HepG2 (cell line): ENCODE data around the gene ASTN2. TPM values are rescaled to one million over a fixed set of nuclear protein-coding genes. Genes with fewer than 3 reads are reported as not detected.
A peak's percentile ranks its signal among the peaks of the same experiment; 100 is the strongest.

ENCODE experiments used
- BCL6 ChIP-seq: IDR thresholded peaks from 2 replicates; pipeline ENCODE4 v1.6.1; 2016; ENCODE audit warnings: missing genetic modification reagents, missing compliant biosample characterization
- EHMT2 ChIP-seq: fragments of 200-600 bp; sonication (generic); IDR thresholded peaks from 2 replicates; pipeline ENCODE4 v1.7.0; 2017; ENCODE audit warnings: antibody characterized with exemption, low read depth, low read length, borderline replicate concordance
- GMEB2 ChIP-seq: IDR thresholded peaks from 2 replicates; pipeline ENCODE4 v1.6.1; 2016; ENCODE audit warnings: missing biosample characterization, missing genetic modification reagents, low read depth
- HNF4A ChIP-seq: sonication (generic); formaldehyde crosslinking; IDR thresholded peaks from 2 replicates; pipeline ENCODE4 v1.4.0; 2020; ENCODE audit warnings: missing genetic modification reagents
- JUND ChIP-seq: sonication (generic); formaldehyde crosslinking; IDR thresholded peaks from 2 replicates; pipeline ENCODE4 v1.8.0; 2022; ENCODE audit warnings: mild to moderate bottlenecking, missing genetic modification reagents
- KMT2A ChIP-seq: sonication (generic); formaldehyde crosslinking; IDR thresholded peaks from 2 replicates; pipeline ENCODE4 v1.4.0; 2020; ENCODE audit warnings: missing genetic modification reagents
- MBD4 ChIP-seq: IDR thresholded peaks from 2 replicates; pipeline ENCODE4 v1.6.1; 2012; ENCODE audit warnings: low read length, inconsistent platforms, borderline replicate concordance
- NFE2L2 ChIP-seq: fragments of 150-350 bp; IDR thresholded peaks from 2 replicates; pipeline ENCODE4 v1.6.1; 2014; ENCODE audit warnings: low read length
- ONECUT2 ChIP-seq: sonication (generic); formaldehyde crosslinking; IDR thresholded peaks from 2 replicates; pipeline ENCODE4 v1.4.0; 2020; ENCODE audit warnings: missing genetic modification reagents
- PRDM10 ChIP-seq: sonication (generic); formaldehyde crosslinking; IDR thresholded peaks from 2 replicates; pipeline ENCODE4 v1.4.0; 2020; ENCODE audit warnings: low read depth, missing genetic modification reagents
- SOX13 ChIP-seq, 3 experiments: fragments of 450-650 bp in 1 of 3; sonication (generic) in 1 of 3; formaldehyde crosslinking in 1 of 3; IDR thresholded peaks in 2 of 3; conservative IDR thresholded peaks in 1 of 3; 2 replicates each; pipeline versions ENCODE4 v1.5.0 to v1.6.1; 2016 to 2020; ENCODE audit warnings: antibody characterized with exemption in 1 of 3, mild to moderate bottlenecking in 1 of 3, missing compliant biosample characterization in 1 of 3, missing genetic modification reagents in 1 of 3, moderate library complexity in 1 of 3
- TEAD3 ChIP-seq: optimal IDR thresholded peaks from 2 replicates; pipeline ENCODE3; 2016; ENCODE audit warnings: borderline replicate concordance
- TEF ChIP-seq: sonication (generic); formaldehyde crosslinking; IDR thresholded peaks from 2 replicates; pipeline ENCODE4 v1.5.0; 2020; ENCODE audit warnings: missing genetic modification reagents
- TFAP4 ChIP-seq: sonication (generic); IDR thresholded peaks from 2 replicates; pipeline ENCODE4 v1.6.1; 2016; ENCODE audit warnings: low read depth, borderline replicate concordance
- ZNF264 ChIP-seq: sonication (generic); formaldehyde crosslinking; IDR thresholded peaks from 2 replicates; pipeline ENCODE4 v1.4.0; 2020; ENCODE audit warnings: missing genetic modification reagents
- ZNF317 ChIP-seq: sonication (generic); formaldehyde crosslinking; IDR thresholded peaks from 2 replicates; pipeline ENCODE4 v1.5.0; 2020; ENCODE audit warnings: mild to moderate bottlenecking, missing genetic modification reagents
- ZNF512 ChIP-seq: sonication (generic); formaldehyde crosslinking; IDR thresholded peaks from 2 replicates; pipeline ENCODE4 v1.4.0; 2020; ENCODE audit warnings: mild to moderate bottlenecking, missing genetic modification reagents
- ZNF629 ChIP-seq: sonication (generic); formaldehyde crosslinking; conservative IDR thresholded peaks from 2 replicates; pipeline ENCODE4 v1.5.0; 2020; ENCODE audit warnings: missing genetic modification reagents
- polyA plus RNA-seq, 8 experiments: library from polyadenylated mRNA; depleted of rRNA in 3 of 8; stranded (reverse) in 7 of 8; unstranded in 1 of 8; fragments of >200 nt; fragmentation: Illumina TruSeq in 4 of 8; extraction: Trizol in 4 of 8; gene quantifications; 2 replicates each; pipeline versions ENCODE4 v1.2.1 to v1.2.3, GENCODE V29; 2011 to 2016; ENCODE audit warnings: low read depth in 4 of 8, missing spikeins in 1 of 8, mixed read lengths in 1 of 8; ENCODE audit not compliant: insufficient read depth in 1 of 8
- total RNA-seq, 5 experiments: library from RNA; depleted of rRNA; stranded (reverse); fragments of >200 nt; fragmentation: Illumina TruSeq; extraction: Trizol; gene quantifications; 2 replicates each; pipeline ENCODE4 v1.2.3, GENCODE V29; 2016; ENCODE audit warnings: low read depth in 1 of 5
- TF ChIP-seq, protein P1 (sequence below): sonication (generic); formaldehyde crosslinking; IDR thresholded peaks from 2 replicates; pipeline ENCODE4 v1.5.1; 2020; ENCODE audit warnings: missing genetic modification reagents, mild to moderate bottlenecking, borderline replicate concordance

ASTN2 gene
- total and polyA plus RNA-seq, 2 of the 13 experiments (the other 11 are each of a cell fraction or from before 2014, with no cell fraction given) = 5.2 to 13.5 TPM

DNA sequence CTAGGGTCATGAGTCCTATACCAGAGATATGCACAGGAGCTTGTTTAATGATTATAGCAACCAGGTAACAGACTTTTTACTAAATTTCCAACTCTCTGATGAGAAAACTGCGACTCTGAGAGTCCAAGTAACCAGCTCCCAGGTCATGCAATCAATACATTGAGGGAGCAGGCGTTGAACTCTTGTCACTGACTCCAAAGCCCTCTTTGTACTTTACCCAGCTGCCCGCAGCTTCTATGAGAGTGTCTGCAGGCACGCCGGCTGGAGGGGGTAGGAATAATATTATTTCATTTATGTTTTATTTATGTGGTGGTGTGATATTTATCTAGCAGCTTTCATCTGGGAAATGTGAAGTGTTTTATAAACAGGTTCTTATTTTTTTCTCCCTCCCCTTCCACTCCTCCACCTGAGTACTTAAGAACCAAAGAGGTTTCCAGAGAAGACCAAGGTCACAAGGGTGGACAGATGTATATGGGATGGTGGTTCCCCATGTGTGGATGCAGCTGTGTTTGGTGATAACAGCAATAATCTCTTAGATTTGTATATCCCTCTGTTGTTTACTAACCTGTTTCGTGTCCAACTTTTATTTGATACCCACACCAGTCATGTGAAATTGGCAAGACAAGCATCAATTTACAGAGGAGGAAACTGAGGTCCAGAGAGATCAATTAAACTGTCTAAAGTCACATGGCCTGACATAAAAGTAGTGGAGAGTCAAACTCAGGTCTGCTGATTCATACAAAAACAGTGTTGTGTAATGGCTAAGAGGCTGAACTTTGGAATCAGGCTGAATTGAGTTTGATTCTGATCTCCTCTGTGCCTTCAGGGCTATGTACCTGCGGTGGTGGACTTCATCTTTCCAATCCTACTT is 867.9 kb downstream of the ASTN2 start (continued):
- TF ChIP-seq ZNF317 (CRISPR knock-in tag) (no peak), ONECUT2 (CRISPR knock-in tag) (peak; percentile 83), ZNF629 (CRISPR knock-in tag) (peak; percentile 69), KMT2A (no peak), ZNF264 (CRISPR knock-in tag) (peak; percentile 61; the same call in 1 of the 2 replicates), NFE2L2 (peak; percentile 50; the same call in 1 of the 2 replicates), MBD4 (0 out of 2 replicates have a peak, but pooled peaks have one; percentile 41), SOX13 (IDR thresholded peaks at IDR 0.05) (no peak), SOX13 (CRISPR knock-in tag; conservative IDR thresholded peaks at IDR 0.05 in 1 of 2, IDR thresholded peaks at IDR 0.05 in 1 of 2) (peak in 1 of 2 experiments; percentile 71; a peak in 2 of 4 replicates), GMEB2 (CRISPR knock-in tag) (no peak), EHMT2 (peak; percentile 52; the same call in 1 of the 2 replicates), TEAD3 (CRISPR knock-in tag) (peak; percentile 64), JUND (CRISPR knock-in tag) (peak; percentile 69; the same call in 1 of the 2 replicates), TEF (peak; percentile 98), HNF4A (CRISPR knock-in tag) (peak; percentile 96), ZNF512 (CRISPR knock-in tag) (no peak), TFAP4 (0 out of 2 replicates have a peak, but pooled peaks have one; percentile 10), BCL6 (CRISPR knock-in tag) (peak; percentile 33; the same call in 1 of the 2 replicates), PRDM10 (CRISPR knock-in tag) (0 out of 2 replicates have a peak, but pooled peaks have one; percentile 32)
- TF ChIP-seq, protein P1, sequence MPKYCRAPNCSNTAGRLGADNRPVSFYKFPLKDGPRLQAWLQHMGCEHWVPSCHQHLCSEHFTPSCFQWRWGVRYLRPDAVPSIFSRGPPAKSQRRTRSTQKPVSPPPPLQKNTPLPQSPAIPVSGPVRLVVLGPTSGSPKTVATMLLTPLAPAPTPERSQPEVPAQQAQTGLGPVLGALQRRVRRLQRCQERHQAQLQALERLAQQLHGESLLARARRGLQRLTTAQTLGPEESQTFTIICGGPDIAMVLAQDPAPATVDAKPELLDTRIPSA = no peak
